NCI-H1694 treated with DMSO at 0.1 percent for 48 hours (cell line): ENCODE results near the gene STIMATE.

Source experiments
- DNase-seq: peaks from one replicate; lab custom pipeline; 2025; lab: John Stamatoyannopoulos, UW

STIMATE gene

DNA sequence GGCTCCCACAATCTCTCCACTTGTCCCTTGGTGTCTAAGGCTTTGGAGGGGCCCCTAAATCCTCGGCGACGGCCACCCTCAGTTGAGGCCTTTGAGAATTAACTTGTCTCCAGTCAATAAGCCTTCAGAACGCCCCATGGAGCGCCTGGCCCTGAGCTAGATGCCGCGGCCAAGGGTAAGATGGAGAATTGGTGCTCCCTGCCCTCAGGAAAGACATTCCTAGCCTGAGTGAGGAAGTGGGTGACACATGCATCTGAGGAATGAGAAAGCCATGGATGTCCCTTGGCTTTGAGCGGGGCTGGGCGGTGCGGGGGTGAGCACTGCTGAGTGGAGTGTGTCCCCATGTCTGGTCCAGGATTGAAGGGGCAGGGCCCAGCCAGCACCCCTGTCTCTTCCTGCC lies 80.1 kb downstream of the STIMATE start:
- DNase-seq = no peak

DNA sequence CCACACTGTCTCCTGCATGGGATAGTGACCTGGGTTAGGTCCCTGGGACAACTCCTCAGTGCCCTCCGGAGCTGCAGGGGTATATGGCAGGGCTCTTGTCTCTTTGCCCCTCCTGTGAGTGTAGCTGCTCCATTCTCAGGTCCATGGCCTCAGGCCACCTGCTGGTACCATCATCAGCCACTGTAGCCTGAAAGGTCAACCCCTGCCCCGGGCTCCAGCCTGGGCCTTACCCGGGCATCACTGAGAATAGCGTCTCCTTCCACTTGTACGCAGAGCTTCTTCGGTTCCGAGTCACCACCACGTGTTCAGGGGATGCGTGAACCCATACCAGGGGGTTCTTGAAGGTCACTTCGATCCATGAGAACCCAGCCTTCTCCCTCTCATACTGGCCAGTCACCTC lies 80.7 kb downstream of the STIMATE start:
- DNase-seq = no peak

DNA sequence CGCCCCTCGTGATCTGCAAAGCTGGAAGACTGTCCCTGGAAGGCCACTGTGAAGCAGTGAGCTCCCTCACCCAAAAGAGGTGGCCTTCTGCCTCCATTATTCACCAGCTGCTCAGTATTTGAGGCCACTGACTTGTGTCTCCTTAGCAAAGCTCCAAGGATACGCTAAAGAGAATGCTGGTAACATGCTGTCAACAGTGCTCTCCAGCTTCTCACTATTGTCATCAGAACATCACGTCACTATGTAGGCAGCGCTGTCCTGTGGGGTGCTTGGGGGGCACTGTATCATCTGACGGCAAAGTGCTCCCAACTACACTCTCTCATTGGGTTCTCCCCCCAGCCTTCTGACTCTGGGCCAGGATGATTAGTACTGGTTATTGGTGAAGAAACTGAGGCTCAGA lies 81.1 kb downstream of the STIMATE start:
- no peak for DNase-seq

DNA sequence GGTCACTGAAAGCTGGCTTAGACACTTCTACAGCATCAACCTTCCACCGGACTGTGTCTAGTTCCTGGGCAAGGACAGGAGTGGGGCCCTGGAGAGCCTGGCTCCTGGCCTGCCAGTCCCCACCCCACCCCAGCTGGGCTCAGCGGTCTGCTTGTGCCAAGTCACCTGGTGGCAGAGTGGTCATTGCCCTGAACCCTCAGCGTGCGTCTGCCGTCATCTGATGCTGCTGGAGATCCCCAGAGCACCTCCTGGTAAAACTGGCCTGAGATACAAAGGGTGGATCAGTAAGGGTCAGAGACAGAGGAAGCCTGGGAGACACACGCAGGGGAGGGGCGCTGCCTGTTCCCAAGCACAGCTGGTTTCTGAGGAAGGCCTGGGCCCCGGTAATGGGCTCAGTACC lies 83.5 kb downstream of the STIMATE start:
- no peak for DNase-seq

DNA sequence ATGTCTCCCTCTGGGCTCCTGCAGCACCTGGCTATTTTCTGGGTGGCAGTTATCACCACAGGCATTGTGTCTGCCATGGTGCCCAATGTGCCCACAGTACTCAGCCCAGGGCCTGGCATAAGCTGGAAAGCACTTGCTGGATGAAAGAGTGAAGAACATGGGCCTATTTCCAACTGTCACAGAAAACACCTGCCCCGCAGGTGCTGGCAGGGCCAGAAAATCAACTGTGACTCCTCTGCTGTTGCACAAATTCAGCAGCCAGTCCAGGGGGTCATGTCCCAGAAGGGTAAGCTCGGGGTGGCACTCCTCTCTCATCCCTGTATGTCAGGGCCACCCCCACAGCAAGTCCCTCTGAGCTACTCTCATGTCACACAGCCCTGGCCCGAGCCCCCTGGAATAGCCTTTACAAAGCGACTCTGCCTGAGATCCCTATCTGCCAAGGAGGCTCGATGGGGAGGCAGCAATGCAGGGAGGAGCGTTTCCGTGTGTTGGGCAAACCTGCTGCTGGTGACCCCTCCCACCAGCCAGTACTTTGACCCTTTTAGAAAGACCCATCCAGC lies 85.8 kb downstream of the STIMATE start:
- DNase-seq = no peak

DNA sequence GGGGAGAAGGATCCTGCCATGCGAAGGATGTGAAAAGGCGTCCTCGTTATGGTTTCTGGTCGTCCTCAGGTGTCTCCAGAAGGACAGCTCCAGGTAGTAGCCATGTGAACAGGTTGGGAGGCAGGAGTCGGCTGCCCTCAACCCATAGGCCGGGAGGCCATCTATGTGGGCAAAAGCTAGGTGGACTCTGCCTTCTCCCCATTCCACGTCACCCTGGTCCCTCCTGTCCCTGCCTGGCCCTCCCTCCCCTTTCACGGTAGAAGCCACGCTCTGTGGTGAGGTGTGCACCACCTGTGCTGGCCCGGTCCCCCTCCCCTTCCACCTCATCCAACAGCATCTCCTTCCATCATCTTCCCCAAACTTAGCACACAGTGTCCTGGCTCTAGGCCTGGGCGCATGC lies 86.4 kb downstream of the STIMATE start:
- no peak for DNase-seq

DNA sequence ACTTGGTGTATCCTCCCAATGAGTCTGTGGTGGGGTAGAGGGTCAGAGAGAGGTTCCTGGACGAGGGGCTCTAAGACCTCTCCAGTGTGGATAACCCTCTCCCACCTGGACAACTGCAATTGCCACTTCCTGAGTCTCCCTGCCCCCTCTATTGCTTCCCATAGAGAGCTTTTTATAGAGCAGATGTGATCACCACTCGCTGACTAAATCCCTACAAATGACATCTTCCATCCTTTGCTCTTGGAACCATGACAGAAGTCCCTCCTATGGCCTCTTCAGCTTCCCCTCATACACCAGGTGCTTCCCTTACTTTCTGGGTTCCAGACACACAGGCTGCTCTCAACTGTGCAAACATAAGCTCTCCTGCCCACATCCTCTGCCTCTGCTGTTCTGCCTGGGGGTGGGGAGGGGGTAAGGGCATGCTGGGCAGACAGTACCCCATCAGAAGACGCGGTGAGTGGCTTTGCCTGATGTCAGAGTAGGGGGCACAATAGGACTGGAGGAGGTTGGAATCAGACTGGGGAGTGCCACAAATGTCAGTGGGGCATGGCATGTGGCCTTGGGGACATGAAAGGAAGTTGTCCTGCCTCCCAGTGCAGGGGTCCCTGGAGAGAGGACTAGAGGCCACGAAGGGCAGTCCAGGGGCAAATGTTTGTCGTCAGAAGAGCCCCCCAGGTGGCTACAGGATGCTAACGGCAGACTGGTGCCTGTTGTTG lies 87.5 kb downstream of the STIMATE start:
- no peak for DNase-seq

DNA sequence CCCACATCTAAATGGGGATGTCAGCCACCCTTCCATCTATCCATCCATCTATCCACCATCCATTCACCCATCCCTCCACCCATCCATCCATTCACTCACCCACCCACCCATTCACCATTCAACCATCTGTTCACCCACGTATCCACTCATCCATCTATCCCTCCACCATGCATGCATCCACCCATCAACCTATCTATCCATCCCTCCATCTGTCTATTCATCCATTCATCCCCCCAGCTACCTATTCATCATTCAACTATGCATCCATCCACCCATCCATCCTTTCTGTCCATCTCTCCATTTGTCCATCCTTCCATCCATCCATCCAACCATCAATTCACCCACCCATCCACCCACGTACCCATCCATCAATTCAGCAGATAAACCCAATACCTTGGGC lies 88.2 kb downstream of the STIMATE start:
- no peak for DNase-seq

DNA sequence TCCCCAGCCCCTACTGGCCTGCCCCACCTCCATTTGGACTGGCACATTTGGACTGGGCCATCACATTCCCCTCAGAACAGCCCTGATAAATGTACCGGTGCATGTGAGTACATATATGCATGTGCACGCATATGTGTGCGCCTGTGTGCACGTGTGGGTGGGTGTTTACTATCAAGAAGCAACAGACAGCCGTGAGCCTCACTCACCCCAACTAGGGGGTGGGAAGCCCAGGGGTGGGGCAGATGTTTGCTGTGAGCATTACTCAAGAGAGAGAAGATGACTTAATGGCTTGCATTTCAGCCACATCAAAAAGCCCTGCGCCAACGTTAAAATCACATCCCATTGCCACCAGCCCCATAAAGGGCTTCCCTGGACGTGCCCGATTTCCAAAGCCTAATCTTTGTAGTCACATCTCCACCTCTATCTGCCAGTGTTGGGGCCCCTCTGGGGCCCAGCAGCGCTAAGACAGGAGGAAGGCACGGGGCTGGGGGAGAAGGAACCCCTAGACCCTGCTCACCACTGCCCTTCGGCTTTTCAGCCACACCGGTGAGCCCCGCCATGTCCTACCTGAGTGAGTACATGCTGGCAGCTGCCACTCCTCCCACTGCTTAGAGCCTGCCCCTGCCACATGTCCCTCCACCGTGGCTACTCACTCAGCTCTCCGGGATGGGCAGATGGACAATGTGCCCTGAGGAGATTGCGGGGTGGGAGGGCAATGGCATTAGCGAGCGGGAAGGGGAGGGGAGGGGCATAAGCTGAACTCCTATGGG lies 91.9 kb downstream of the STIMATE start:
- no peak for DNase-seq

DNA sequence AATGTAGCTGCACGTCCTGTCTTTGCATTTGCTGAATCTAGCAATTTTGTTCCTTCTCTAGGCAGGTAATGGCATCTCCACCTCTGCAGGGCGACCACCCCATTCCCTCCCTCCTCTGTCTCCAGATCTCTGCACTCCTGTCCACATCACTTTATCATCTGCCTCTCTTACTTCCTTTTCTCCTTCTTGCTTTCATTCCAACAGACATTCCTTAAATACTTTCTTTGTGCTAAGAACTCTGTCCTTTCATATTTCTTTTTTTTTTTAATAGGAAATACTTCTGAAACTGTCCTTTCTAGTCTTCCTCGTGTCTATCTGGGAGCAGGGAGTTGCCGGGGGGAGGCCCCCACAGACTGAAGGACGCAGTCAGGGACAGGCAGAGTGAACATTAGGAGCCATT lies 95.5 kb downstream of the STIMATE start:
- no peak for DNase-seq

DNA sequence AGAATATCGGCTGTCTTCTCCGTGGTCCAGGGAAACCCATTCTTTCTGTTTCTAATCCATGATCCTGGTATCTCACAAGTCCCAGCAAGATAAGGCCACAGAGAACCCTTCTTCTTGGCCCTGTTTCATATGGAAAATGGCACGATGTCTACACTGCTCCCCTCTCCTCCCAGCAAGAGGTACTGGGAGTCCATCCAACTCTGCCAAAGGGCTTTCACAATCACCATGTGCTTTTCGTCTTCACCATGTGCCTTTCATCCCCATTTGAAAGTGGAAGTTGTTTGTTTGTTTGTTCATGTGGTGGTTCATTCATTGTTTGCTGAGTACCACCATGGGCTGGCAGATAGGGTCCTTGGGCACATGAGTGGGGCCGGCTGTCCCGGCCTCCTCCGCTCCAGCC lies 97.3 kb downstream of the STIMATE start:
- no peak for DNase-seq

DNA sequence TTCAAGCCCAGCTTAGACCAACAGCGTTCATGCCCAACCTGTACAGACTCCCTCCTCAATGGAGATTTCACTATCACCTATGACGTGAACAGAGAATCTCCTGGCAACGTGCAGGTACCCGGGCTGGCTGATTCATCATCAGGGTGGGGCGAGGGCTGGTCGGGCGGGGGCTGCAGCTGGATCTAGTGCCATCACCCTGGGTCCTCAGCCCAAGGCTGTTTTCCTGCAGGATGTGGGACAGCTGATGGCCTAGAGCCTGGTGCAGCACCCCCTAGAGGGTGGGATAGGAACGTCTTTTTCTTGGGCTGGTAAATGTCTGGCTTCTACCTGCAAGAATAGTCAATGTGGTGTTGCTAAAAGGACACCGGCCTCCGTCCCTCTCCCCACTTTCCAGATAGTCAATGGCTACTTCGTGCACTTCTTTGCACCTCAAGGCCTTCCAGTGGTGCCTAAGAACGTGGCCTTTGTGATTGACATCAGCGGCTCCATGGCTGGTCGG lies 98.3 kb downstream of the STIMATE start:
- DNase-seq = peak; percentile 0

DNA sequence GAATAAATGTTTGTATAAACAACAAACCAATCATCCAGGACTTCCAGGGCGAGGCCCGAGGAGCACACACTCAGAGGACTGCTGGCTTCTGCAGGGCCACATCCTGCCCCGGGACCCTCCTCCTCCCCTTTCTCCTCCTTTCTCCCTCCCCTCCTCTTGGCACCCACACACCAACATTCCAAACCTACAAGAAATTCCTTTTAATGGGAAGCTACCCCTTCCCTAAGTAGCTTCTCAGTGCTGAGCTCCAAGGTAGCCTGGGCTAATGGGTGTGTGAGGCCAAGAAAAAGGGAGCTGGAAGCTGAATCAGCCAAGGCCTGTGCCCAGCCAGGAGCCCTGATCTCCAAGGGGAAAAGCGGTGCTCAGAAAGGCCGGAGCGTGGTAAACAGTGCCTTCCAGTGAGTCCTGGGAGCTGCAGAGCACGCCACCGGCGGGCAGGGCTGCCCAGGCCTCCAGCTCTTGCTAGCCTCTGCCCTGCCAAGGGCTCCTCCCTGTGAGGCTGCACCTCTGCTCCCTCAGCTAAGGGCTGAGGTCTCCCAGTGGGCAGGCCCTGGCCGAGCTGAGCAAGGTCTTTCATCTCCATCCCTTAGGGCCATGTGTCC lies 98.9 kb downstream of the STIMATE start:
- DNase-seq = no peak

DNA sequence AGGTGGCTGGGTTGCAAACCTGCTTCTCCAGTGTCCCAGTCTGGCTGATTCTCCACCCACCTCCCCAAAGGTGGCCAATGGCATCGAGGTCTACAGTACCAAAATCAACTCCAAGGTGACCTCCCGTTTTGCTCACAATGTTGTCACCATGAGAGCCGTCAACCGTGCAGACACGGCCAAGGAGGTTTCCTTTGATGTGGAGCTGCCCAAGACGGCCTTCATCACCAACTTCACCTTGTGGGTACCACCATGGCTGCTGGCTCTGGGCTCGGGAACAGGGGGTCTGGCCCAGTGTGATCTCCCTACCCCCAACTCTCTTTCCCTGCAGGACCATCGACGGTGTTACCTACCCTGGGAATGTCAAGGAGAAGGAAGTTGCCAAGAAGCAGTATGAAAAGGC lies 100.9 kb downstream of the STIMATE start:
- DNase-seq = no peak

DNA sequence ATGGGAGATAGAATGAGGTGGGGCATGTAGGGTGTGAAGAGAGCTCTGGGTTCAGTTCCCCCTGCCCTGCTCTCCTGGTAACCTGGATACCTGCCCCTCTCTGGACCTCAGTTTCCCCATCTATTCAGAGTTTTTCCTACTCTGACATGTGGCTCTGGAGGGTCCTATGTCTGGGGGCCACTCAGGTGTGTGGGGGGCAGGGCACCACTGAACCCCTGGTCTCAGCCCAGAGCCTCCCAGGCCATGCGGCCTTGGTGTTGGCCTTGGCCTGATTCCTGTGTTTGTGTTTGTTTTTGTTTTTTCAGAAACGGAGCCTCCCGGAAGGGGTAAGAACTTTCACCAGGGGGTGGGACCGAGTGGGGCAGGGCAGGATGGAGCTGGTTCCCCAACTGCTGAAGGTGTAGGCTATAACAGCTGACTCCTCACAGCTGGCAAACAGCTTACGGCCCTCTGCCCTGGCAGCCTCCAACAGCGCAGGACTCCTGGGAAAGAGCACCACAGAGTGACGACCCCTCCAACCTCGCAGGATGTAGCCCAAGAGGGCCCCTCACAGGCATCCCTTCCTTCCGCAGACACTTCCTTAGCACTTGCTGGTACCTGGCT lies 101.9 kb downstream of the STIMATE start:
- DNase-seq = no peak

DNA sequence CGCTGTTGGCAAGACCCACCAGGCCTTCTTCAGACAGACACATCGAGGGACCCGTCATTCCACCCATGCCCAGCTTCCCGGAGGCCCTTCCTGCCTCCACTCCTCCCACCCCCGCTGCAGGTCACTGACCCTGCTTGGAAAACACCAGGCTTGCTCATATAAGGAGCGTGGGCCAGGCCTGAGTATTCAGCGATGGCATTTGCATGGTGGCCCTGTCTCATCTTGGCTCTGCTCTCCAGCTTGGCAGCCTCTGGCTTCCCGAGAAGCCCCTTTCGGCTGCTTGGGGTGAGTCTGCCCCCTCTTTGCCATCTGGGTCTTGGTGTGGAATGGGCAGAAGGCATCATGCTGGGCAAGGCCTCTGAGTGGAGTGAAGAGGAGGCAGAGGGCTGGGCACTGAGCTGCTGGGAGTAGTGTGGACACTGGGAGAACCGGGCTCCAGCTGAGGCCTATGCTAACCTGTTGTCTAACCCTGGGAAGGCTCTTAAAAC lies 102.7 kb downstream of the STIMATE start, which contains the start of gene ITIH3:
TSS of gene ITIH3 (plus strand) at position 185 of the 488 bp plus-strand sequence. CDS start at position 193, 8 bp downstream.
- no peak for DNase-seq

DNA sequence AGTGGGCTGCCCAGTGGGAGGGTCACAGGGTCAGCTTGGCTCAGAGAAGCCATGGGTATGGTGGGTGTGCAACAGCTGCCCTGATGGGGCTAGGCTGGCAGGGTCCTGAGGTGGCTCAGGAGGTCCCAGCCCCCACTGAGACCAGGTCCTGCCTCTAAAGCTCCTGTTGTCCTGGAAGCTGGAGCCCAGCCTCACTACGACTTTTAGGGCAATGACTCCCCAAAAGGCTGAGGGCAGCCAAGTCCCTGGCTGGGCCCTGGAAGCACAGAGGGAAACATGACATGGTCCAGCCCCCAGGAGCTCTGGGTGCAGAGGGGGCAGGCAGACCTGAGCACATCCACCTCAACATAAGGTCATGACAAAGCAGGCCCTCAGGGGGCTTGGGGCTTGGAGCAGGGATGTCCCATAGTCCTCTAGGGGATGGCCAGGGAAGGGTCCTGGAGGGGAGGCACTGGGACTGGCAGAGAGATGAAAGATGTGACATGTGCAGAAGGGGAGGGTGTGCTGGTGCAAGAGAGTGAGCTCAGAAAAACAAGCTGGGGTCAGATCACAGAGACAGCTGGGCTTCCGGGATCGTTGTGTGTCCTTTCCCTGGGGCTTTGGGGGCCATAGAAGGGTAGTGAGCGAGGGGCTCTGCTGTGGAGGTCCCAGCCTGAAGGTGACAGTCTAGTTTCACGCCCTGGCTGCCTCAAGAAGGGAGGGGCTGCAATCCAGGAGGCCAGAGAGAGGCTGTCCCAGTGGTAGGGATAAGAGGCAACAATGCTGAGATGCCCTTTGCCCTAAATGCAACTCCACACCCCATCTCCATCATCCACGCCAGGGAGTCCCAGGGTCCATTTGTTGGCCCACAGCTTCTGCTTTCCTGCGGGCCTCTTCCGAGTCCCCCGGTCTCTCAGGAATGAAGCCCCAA lies 103.4 kb downstream of the STIMATE start:
- no peak for DNase-seq

DNA sequence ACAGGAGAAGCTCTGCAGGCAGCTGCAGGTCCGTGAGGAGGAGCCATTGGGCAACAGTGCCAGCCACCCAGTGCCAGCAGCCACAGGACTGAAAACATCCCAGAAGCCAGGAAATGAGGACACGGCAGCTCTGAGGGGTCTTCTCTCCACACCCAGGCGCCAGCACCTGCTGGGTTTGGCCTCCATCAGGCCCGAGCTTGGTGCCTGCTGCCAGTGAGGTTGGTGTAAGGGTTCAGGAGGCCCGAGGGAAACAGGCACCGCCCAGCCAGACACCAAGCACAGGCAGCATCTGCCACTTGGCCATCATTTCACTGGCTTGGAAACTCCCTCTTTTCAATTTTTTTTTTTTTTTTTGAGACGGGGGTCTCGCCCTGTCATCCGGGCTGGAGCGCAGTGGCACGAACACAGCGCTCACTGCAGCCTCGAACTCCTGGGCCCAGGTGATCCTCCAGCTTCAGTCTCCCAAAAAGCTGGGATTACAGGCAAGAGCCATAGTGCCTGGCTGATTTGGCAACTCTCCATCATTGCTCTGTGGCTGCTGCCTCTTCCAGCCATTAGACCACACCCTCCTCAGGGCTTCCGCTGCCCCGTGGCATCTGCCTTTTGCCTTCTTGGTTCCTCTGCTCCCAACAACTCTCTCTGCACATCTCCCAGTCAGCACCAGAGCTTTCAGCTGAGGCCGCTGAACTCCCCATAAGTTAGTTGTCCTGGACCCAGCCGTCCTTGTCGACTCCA lies 104.2 kb downstream of the STIMATE start:
- DNase-seq = peak; percentile 52

DNA sequence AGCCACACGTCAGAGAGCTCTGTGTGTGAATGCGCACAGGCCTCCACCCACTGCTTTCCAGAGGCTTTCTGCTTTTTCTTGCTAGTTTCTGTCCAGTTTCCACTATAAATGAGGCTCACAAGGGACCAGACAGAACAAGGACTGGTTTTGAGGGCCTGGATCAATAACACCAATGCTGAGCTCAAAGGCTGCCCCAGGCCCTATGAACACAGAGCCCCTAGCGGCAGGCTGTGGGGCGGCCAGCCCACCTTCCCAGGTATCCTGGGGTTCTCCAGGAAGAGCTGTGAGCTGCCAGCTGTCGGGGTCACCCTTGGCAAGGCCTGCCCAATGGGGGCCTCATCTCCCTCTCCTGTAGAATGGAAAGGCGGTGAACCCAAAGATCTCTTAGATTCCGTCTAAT lies 104.9 kb downstream of the STIMATE start:
- no peak for DNase-seq

DNA sequence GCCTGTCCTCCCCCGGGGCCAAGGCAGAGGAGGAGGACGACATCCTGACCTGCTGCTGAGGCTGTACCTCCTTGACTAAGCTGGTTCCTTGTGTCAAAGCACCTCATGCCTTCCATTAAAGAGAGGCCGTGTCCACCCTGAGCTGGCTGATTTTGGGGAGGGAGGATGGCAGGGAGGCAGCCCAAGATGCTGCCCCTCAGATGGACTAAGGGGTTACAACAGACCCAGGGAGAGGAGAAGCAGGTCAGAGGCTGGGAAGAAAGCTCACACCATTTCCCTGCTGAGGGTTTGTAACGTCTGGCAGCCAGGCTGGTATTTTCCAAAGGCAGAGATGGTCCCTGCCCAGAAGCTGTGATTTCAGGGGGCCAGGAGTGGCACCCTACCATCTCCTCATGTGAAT lies 105.4 kb downstream of the STIMATE start:
- DNase-seq = no peak
